ENCODE results near the gene RPGR. TPM values are rescaled to one million over a fixed set of nuclear protein-coding genes. Genes with fewer than 3 reads are reported as not detected.

Gene RPGR
- polyA plus RNA-seq, 1 donor (not counting 4 experiments of a cell fraction or from before 2014, with no cell fraction given), result 2.4 TPM

DNA sequence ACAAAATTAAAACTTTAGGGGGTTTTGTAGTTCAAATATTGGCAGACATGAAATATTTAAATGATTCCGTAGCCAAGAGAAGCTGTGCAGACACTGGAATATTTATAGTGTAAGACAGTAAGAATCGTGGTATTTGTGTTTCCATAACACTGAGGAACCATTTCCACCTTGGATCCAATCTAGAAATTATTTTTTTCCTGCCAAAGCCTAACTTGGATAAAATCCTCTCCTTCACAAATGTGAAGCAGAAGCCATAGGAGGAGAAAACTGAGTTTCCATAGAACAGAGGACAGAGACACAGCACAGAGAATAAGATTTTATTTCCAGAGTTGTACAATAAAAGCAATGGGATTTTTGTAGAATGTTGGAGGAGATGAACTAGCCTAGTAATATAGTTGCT is 86.8 kb downstream of the RPGR start:
- Histone ChIP-seq H3K4me2 (ENCODE audit: control insufficient read depth, extremely low read depth, insufficient read depth, low read depth, low read length) (no peak overlapping the region), H3K79me2 (ENCODE audit: control insufficient read depth, insufficient read depth, low read length) (no peaks in the 10 kb centered on the region), H3K27me3 (ENCODE audit: control insufficient read depth, extremely low read depth, insufficient read depth, low read length) (no peaks in the 10 kb centered on the region), H3K9me3 (ENCODE audit: control insufficient read depth, low read depth, low read length) (no peaks in the 10 kb centered on the region), H3K9me1 (ENCODE audit: control insufficient read depth, extremely low read depth, insufficient read depth, low read length) (no peaks in the 10 kb centered on the region), H3K4me3 (ENCODE audit: control insufficient read depth in 2 of 3, extremely low read depth in 1 of 3, insufficient read depth in 2 of 3, low read depth in 1 of 3, low read length in 3 of 3) (no peak overlapping the region), H3K27ac (ENCODE audit: control insufficient read depth, insufficient read depth, low read length) (no peak overlapping the region), H3K36me3 (ENCODE audit: control insufficient read depth in 2 of 2, extremely low read depth in 1 of 2, insufficient read depth in 2 of 2, low read length in 2 of 2) (no peaks in the 10 kb centered on the region), H3K9ac (ENCODE audit: control insufficient read depth, extremely low read depth, insufficient read depth, low read length) (no peak overlapping the region), H3K4me1 (ENCODE audit: control insufficient read depth, extremely low read depth, insufficient read depth, low read length) (no peaks in the 10 kb centered on the region), H4K20me1 (ENCODE audit: control insufficient read depth, extremely low read depth, insufficient read depth, low read length) (no peaks in the 10 kb centered on the region), H2AFZ (ENCODE audit: control insufficient read depth, low read length) (no peak overlapping the region)
- no peak for DNase-seq (ENCODE audit: low read depth, low spot score)
- FAIRE-seq, result no peak
- dilution Hi-C loops (cut with MboI; ENCODE audit: extremely low pct_ligation_motif_present, low sequenced_read_pairs), result no loop called here
- TF ChIP-seq EZH2 (IDR thresholded peaks at IDR 0.05; ENCODE audit: low read length), result no peak
- TF ChIP-seq, protein P1, sequence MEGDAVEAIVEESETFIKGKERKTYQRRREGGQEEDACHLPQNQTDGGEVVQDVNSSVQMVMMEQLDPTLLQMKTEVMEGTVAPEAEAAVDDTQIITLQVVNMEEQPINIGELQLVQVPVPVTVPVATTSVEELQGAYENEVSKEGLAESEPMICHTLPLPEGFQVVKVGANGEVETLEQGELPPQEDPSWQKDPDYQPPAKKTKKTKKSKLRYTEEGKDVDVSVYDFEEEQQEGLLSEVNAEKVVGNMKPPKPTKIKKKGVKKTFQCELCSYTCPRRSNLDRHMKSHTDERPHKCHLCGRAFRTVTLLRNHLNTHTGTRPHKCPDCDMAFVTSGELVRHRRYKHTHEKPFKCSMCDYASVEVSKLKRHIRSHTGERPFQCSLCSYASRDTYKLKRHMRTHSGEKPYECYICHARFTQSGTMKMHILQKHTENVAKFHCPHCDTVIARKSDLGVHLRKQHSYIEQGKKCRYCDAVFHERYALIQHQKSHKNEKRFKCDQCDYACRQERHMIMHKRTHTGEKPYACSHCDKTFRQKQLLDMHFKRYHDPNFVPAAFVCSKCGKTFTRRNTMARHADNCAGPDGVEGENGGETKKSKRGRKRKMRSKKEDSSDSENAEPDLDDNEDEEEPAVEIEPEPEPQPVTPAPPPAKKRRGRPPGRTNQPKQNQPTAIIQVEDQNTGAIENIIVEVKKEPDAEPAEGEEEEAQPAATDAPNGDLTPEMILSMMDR (optimal IDR thresholded peaks at IDR 0.05 in 1 of 3, IDR thresholded peaks at IDR 0.05 in 1 of 3, conservative IDR thresholded peaks at IDR 0.05 in 1 of 3; ENCODE audit: extremely low read depth in 1 of 3, insufficient read depth in 2 of 3, low read length in 3 of 3), result no peak

DNA sequence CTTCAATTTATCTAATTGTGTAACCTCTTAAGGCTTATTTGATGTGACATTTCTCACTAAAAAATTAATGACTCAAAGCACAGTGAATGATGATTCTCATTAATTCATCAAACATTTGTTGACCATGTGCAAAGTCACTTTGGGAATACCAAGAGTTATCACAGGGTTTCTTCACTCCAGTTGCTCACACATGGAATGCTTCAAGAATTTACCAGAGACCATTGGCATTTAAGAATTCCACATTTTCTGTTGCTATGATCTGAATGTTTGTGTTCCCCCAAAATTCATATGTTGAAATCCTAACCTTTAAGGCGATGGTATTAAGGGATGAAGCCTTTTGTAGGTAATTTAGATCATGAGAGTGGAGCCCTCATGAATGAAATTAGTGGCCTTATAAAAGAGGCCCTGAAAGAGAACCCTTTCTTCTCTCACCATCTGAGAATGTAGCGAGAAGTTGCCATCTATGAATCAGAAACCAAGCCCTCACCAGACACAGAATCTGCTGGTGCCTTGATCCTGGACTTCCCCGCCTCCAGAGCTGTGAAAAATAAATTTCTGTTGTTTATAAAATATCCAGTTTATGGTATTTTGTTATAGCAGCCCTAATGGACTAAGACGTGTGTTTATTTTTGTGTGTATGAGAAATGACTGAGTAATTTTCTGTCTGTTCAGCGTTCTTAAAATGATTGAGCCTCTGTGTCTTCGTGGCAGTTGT is 90.3 kb downstream of the RPGR start:
- Histone ChIP-seq H3K27ac (ENCODE audit: control insufficient read depth, insufficient read depth, low read length) (no peak overlapping the region), H3K36me3 (ENCODE audit: control insufficient read depth in 2 of 2, extremely low read depth in 1 of 2, insufficient read depth in 2 of 2, low read length in 2 of 2) (no peaks in the 10 kb centered on the region), H3K9me3 (ENCODE audit: control insufficient read depth, low read depth, low read length) (no peaks in the 10 kb centered on the region), H3K9ac (ENCODE audit: control insufficient read depth, extremely low read depth, insufficient read depth, low read length) (no peak overlapping the region), H2AFZ (ENCODE audit: control insufficient read depth, low read length) (no peak overlapping the region), H3K9me1 (ENCODE audit: control insufficient read depth, extremely low read depth, insufficient read depth, low read length) (no peaks in the 10 kb centered on the region), H4K20me1 (ENCODE audit: control insufficient read depth, extremely low read depth, insufficient read depth, low read length) (no peaks in the 10 kb centered on the region), H3K27me3 (ENCODE audit: control insufficient read depth, extremely low read depth, insufficient read depth, low read length) (no peaks in the 10 kb centered on the region), H3K79me2 (ENCODE audit: control insufficient read depth, insufficient read depth, low read length) (no peaks in the 10 kb centered on the region), H3K4me1 (ENCODE audit: control insufficient read depth, extremely low read depth, insufficient read depth, low read length) (peaks cover 19% of the 10 kb centered on the region), H3K4me2 (ENCODE audit: control insufficient read depth, extremely low read depth, insufficient read depth, low read depth, low read length) (no peak overlapping the region), H3K4me3 (ENCODE audit: control insufficient read depth in 2 of 3, extremely low read depth in 1 of 3, insufficient read depth in 2 of 3, low read depth in 1 of 3, low read length in 3 of 3) (no peak overlapping the region)
- FAIRE-seq (no peak), DNase-seq (ENCODE audit: low read depth, low spot score) (no peak)
- dilution Hi-C loops (cut with MboI; ENCODE audit: extremely low pct_ligation_motif_present, low sequenced_read_pairs), result no loop called here
- TF ChIP-seq EZH2 (IDR thresholded peaks at IDR 0.05; ENCODE audit: low read length), result no peak
- TF ChIP-seq, protein P1 (optimal IDR thresholded peaks at IDR 0.05 in 1 of 3, IDR thresholded peaks at IDR 0.05 in 1 of 3, conservative IDR thresholded peaks at IDR 0.05 in 1 of 3; ENCODE audit: extremely low read depth in 1 of 3, insufficient read depth in 2 of 3, low read length in 3 of 3), result no peak

All from keratinocyte (primary cell).